K562 (cell line): ENCODE data around the gene LRRC47. TPM values are rescaled to one million over a fixed set of nuclear protein-coding genes. Genes with fewer than 3 reads are reported as not detected.

Experiments used
- ATAC-seq: fragments of 200-7000 bp; cut with Tn5 transposase; 3 replicates; pipeline ENCODE4 v1.9.1; 2020; ENCODE audit warnings: moderate library complexity
- BruUV-seq: library from RNA; stranded (reverse); fragments of 400-500 nt; replicated peaks from 2 replicates; lab custom pipeline; 2021; lab: Mats Ljungman, UMichigan
- CTCF ChIA-PET: fragments of 300-600 bp; formaldehyde crosslinking; extraction: SDS; loops from one replicate; lab custom pipeline; 2021; ENCODE audit warnings: low intra/inter-chr PET ratio; lab: Yijun Ruan, JAX
- POLR2A ChIA-PET: fragments of 300-600, 350-650 bp; sonication (Branson Sonifier 250); formaldehyde crosslinking; extraction: SDS; loops from one replicate; lab custom pipeline; 2021; ENCODE audit warnings: antibody characterized with exemption, inconsistent platforms; lab: Yijun Ruan, JAX
- DNase-seq, 4 experiments: peaks; one replicate each; pipeline versions ENCODE4 v3.0.0 to v3.0.0-alpha.2; 2011 to 2018; ENCODE audit warnings: low spot score in 3 of 4, mixed read lengths in 3 of 4; ENCODE audit errors: extremely low read depth in 1 of 4
- FAIRE-seq: peaks from 2 replicates; lab custom pipeline; 2011; peaks lifted over from hg19 to GRCh38; lab: Jason Lieb, UNC
- H2AFZ ChIP-seq: 2 replicates; pipeline ENCODE4 v1.6.0; 2011; ENCODE audit warnings: low read depth, low read length, control low read depth, inconsistent platforms
- H3K27ac ChIP-seq: fragments of 200-600 bp; 3 replicates; pipeline ENCODE4 v1.8.0; 2011; ENCODE audit warnings: low read depth, mild to moderate bottlenecking, control low read depth, inconsistent platforms, low read length, moderate library complexity, mixed read lengths; ENCODE audit errors: extremely low read depth
- H3K27me3 ChIP-seq, 2 experiments: fragments of 300-600 bp in 1 of 2; 2 replicates in 1 of 2; 3 replicates in 1 of 2; pipeline versions ENCODE4 v1.6.0 to v1.8.0; 2011; ENCODE audit warnings: inconsistent platforms in 2 of 2, low read length in 2 of 2, mild to moderate bottlenecking in 1 of 2, mixed read lengths in 1 of 2, moderate library complexity in 1 of 2; ENCODE audit not compliant: control insufficient read depth in 2 of 2, insufficient read depth in 2 of 2
- H3K36me3 ChIP-seq: fragments of 300-600 bp; 3 replicates; pipeline ENCODE4 v1.8.0; 2011; ENCODE audit warnings: mild to moderate bottlenecking, low read length, inconsistent platforms; ENCODE audit not compliant: control insufficient read depth, insufficient read depth
- H3K4me1 ChIP-seq, 2 experiments: fragments of 200-600 bp in 1 of 2; replicated peaks in 1 of 2; 2 replicates in 1 of 2; 3 replicates in 1 of 2; pipeline versions ENCODE4 v1.5.1 to v1.8.0; 2011; ENCODE audit warnings: inconsistent platforms in 2 of 2, low read length in 2 of 2, mild to moderate bottlenecking in 1 of 2, mixed read lengths in 1 of 2, moderate library complexity in 1 of 2; ENCODE audit not compliant: control insufficient read depth in 2 of 2, insufficient read depth in 2 of 2
- H3K4me2 ChIP-seq: 2 replicates; pipeline ENCODE4 v1.6.1; 2011; ENCODE audit warnings: low read length, control low read depth, inconsistent platforms, mixed read lengths; ENCODE audit not compliant: insufficient read depth
- H3K4me3 ChIP-seq: fragments of 200-600 bp; sonication (generic), shearing (Covaris generic); 2 replicates; pipeline ENCODE4 v1.5.1; 2016; ENCODE audit warnings: control low read depth, inconsistent platforms
- H3K79me2 ChIP-seq: fragments of 200-600 bp; 3 replicates; pipeline ENCODE4 v1.8.0; 2011; ENCODE audit warnings: low read length, inconsistent platforms; ENCODE audit not compliant: control insufficient read depth, insufficient read depth
- H3K9ac ChIP-seq, 2 experiments: 2 replicates each; pipeline versions ENCODE4 v1.6.0 to v1.6.1; 2011; ENCODE audit warnings: low read depth in 2 of 2, low read length in 2 of 2, control low read depth in 1 of 2, inconsistent platforms in 1 of 2, mild to moderate bottlenecking in 1 of 2, mixed read lengths in 1 of 2; ENCODE audit not compliant: insufficient read depth in 1 of 2
- H3K9me1 ChIP-seq: one replicate; pipeline ENCODE4 v1.6.0; 2011; ENCODE audit warnings: inconsistent platforms, mild to moderate bottlenecking, low read length, moderate library complexity; ENCODE audit not compliant: control insufficient read depth, insufficient read depth
- H3K9me3 ChIP-seq: replicated peaks from 2 replicates; pipeline ENCODE4 v1.5.1; 2011; ENCODE audit warnings: low read depth, low read length, inconsistent platforms; ENCODE audit not compliant: control insufficient read depth, insufficient read depth
- H4K20me1 ChIP-seq: replicated peaks from 2 replicates; pipeline ENCODE4 v1.6.1; 2011; ENCODE audit warnings: low read length, inconsistent platforms, mixed read lengths; ENCODE audit not compliant: control insufficient read depth, insufficient read depth
- CREB3 ChIP-seq: fragments of 450-650 bp; conservative IDR thresholded peaks from 2 replicates; pipeline ENCODE4 v1.6.1; 2016; ENCODE audit warnings: missing genetic modification characterization, low read depth, mild to moderate bottlenecking, missing compliant biosample characterization, moderate library complexity
- FOXJ2 ChIP-seq: fragments of 200-800 bp; sonication (Bioruptor generic); IDR thresholded peaks from 2 replicates; pipeline ENCODE4 v1.6.1; 2016; ENCODE audit warnings: missing genetic modification characterization, missing compliant biosample characterization
- FUS ChIP-seq: fragments of 200-400 bp; formaldehyde crosslinking; optimal IDR thresholded peaks from 2 replicates; pipeline ENCODE3; 2017; ENCODE audit warnings: low read depth, low read length
- NCOA2 ChIP-seq, 2 experiments: fragments of 450-650 bp; IDR thresholded peaks; 2 replicates each; pipeline ENCODE4 v1.6.1; 2018; ENCODE audit warnings: mild to moderate bottlenecking in 2 of 2, moderate library complexity in 1 of 2; ENCODE audit not compliant: partially characterized antibody in 2 of 2
- RBM39 ChIP-seq: fragments of 200-400 bp; formaldehyde crosslinking; optimal IDR thresholded peaks from 2 replicates; pipeline ENCODE3; 2018; ENCODE audit warnings: low read depth, low read length
- RUNX1 ChIP-seq: sonication (generic); IDR thresholded peaks from 2 replicates; pipeline ENCODE4 v1.6.1; 2016; ENCODE audit warnings: antibody characterized with exemption, low read depth
- STAT5A ChIP-seq: IDR thresholded peaks from 2 replicates; pipeline ENCODE4 v1.6.1; 2012; ENCODE audit warnings: low read length, inconsistent platforms, borderline replicate concordance
- ZKSCAN3 ChIP-seq: fragments of 250-450 bp; sonication (Bioruptor Pico); IDR thresholded peaks from 2 replicates; pipeline ENCODE4 v1.4.0; 2020
- ZNF174 ChIP-seq: fragments of 250-450 bp; sonication (Bioruptor Pico); IDR thresholded peaks from 2 replicates; pipeline ENCODE4 v1.4.0; 2020; ENCODE audit warnings: mild to moderate bottlenecking
- ZNF592 ChIP-seq: fragments of 450-650 bp; IDR thresholded peaks from 2 replicates; pipeline ENCODE4 v1.6.1; 2017; ENCODE audit warnings: antibody characterized with exemption, mild to moderate bottlenecking
- ZSCAN32 ChIP-seq: fragments of 450-650 bp; formaldehyde crosslinking; IDR thresholded peaks from 2 replicates; pipeline ENCODE4 v1.4.0; 2020; ENCODE audit warnings: mild to moderate bottlenecking, moderate library complexity
- WGBS: fragments of 100-300 bp; shearing (Covaris generic); methylation state at CpG from one replicate; pipeline ENCODE4 v1.1.6; 2016; ENCODE audit warnings: low coverage, mixed read lengths; ENCODE audit not compliant: insufficient coverage; ENCODE audit errors: missing lambda C conversion rate; 5-methylcytosine and 5-hydroxymethylcytosine counted together
- in situ Hi-C: fragments of 300-500 bp; cut with MboI; formaldehyde crosslinking; loops from 4 replicates; pipeline ENCODE4 v1.15.0; 2018; ENCODE audit warnings: inconsistent platforms, mixed read lengths
- intact Hi-C: fragments of 100-400 bp; cut with micrococcal nuclease; formaldehyde crosslinking; loops from 2 replicates; pipeline ENCODE4 v1.14.2; 2022
- polyA plus RNA-seq, 8 experiments: library from polyadenylated mRNA; depleted of rRNA in 4 of 8; stranded (reverse) in 5 of 8; unstranded in 3 of 8; fragments of >200 nt; fragmentation: Nextera tagmentation in 2 of 8; fragmentation: Illumina TruSeq in 1 of 8; extraction: Ambion mirVana in 2 of 8; extraction: Trizol in 1 of 8; gene quantifications; 2 replicates each; pipeline versions ENCODE4 v1.2.1 to v1.2.3, GENCODE V29; 2011 to 2014; ENCODE audit warnings: inconsistent platforms in 1 of 8, missing spikeins in 1 of 8
- total RNA-seq, 7 experiments: library from RNA; depleted of rRNA in 6 of 7; stranded (reverse); fragments of >200 nt in 6 of 7; fragmentation: Illumina TruSeq in 2 of 7; extraction: Trizol in 2 of 7; gene quantifications; 2 replicates each; pipeline versions ENCODE4 v1.2.1 to v1.2.3, GENCODE V29; 2011 to 2021; ENCODE audit warnings: low replicate concordance in 1 of 7
- TF ChIP-seq, protein P1 (sequence below): fragments of 450-650 bp; IDR thresholded peaks from 2 replicates; pipeline ENCODE4 v1.6.1; 2018; ENCODE audit warnings: mild to moderate bottlenecking, low read depth; ENCODE audit not compliant: partially characterized antibody

The LRRC47 gene
- total and polyA plus RNA-seq, 9 of the 15 experiments (the other 6 are each of a cell fraction or from before 2014, with no cell fraction given) = 4.6 to 68.0 (median 35.9) TPM

DNA sequence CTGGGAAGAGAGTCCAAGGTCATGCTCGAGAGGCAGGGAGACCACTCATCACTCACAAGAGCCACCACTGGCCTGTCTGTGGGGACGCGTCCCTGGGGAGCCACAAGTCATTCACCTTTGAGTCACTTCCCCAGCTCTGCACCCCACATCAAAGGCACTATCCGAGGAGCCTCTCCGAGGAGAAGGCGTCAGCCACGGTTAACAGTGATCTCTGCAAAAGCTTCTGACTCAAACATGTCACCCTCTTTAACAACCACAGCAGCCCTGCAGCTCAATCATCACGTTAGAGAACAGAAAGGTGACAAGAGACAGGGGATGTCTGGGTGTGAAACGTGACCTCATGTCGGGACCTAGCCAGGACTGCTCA lies 9.0 kb downstream of the LRRC47 start:
- intact Hi-C loops (no loop called here), in situ Hi-C loops (no loop called here)
- no peak for DNase-seq
- H3K27ac ChIP-seq = no peak overlapping the region
- peaks cover 5% of the 10 kb centered on the region for H3K9me1 ChIP-seq
- H3K9ac ChIP-seq = no peak overlapping the region; a peak in 1 of 4 replicates
- no peak overlapping the region for H3K4me2 ChIP-seq
- 86% methylated on average over 10 of the region's 10 CpGs for WGBS
- H3K79me2 ChIP-seq = peaks cover 45% of the 10 kb centered on the region
- H4K20me1 ChIP-seq = peaks cover 11% of the 10 kb centered on the region; the same call in 1 of the 2 replicates
- H3K27me3 ChIP-seq = no peaks in the 10 kb centered on the region
- peak; percentile 19 for FAIRE-seq
- BruUV-seq = no TSS peak
- H3K9me3 ChIP-seq = no peaks in the 10 kb centered on the region
- POLR2A ChIA-PET = interaction anchor here (0.7 to 1.0 kb wide), 4 partner anchors 9 to 17 kb away, joined by 3 to 4 read pairs (median 3); partner anchors contain the start of gene LRRC47
- peaks cover 94% of the 10 kb centered on the region for H3K36me3 ChIP-seq
- no peak overlapping the region for H2AFZ ChIP-seq
- peaks cover 0 to 43% of the 10 kb centered on the region in 2 experiments; a peak in 2 of 5 replicates for H3K4me1 ChIP-seq
- no peak for ATAC-seq
- CTCF ChIA-PET = no interaction called here
- H3K4me3 ChIP-seq = no peak overlapping the region
- TF ChIP-seq ZNF592 = no peak
- TF ChIP-seq NCOA2 (IDR thresholded peaks at IDR 0.05; ENCODE audit: partially characterized antibody in 2 of 2) = no peak
- no peak for TF ChIP-seq FUS
- no peak for TF ChIP-seq CREB3
- TF ChIP-seq ZSCAN32 (CRISPR knock-in tag) = no peak
- TF ChIP-seq STAT5A = no peak
- TF ChIP-seq RBM39 = no peak
- no peak for TF ChIP-seq ZNF174 (CRISPR knock-in tag)
- TF ChIP-seq, protein P1, sequence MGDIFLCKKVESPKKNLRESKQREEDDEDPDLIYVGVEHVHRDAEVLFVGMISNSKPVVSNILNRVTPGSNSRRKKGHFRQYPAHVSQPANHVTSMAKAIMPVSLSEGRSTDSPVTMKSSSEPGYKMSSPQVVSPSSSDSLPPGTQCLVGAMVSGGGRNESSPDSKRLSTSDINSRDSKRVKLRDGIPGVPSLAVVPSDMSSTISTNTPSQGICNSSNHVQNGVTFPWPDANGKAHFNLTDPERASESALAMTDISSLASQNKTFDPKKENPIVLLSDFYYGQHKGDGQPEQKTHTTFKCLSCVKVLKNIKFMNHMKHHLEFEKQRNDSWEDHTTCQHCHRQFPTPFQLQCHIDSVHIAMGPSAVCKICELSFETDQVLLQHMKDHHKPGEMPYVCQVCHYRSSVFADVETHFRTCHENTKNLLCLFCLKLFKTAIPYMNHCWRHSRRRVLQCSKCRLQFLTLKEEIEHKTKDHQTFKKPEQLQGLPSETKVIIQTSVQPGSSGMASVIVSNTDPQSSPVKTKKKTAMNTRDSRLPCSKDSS = no peak
- no peak for TF ChIP-seq FOXJ2
- TF ChIP-seq RUNX1 = no peak
- TF ChIP-seq ZKSCAN3 = no peak
